ENCODE measurements around the gene NLRX1.

DNA sequence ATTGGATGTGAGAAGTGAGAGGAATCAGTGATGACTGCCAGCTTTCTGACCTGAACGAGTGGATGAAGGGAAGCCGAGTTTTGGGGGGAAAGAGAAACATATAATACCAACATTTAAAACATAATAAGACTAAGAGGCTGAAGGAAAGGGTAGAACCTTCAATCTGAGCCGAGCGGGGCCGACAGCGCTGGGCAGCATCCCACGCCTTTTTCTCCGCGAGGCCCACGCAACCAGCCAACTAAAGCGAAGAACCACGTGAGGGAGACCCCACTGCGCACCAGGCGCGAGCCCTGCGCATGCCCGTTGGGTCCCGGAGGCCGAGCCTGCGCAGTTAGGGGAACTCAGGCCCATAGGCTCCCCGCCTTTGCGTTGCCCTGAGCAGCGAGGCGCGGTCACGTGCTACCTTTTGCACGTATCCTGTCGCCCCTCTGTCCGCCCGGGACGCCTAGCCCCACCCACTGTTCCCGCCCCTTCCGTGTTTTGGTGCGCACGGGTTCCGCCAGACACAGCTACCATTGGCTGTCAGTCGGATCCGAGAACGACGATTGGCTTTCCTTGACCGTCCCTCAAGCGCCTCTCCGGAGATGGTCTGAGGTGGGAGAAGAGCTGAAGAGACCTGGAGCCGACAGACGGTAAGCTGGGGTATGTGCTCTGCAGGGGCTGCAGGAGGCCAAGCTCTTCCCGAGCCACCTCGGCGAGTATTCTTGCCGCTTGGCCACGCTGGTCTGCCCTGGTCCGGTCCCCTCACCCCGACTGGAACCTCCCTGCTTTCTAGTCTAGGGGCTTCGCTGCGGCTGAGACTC, 47.3 kb upstream of the NLRX1 start, which contains the start of gene HINFP:
- peak; percentile 84 to 95 for TF ChIP-seq EP300 (IDR thresholded peaks at IDR 0.05)
- TF ChIP-seq POLR2A (IDR thresholded peaks at IDR 0.05), result peak in 1 of 2 donors; percentile 83
